ENCODE measurements around the gene SKIDA1. TPM values are rescaled to one million over a fixed set of nuclear protein-coding genes. Genes with fewer than 3 reads are reported as not detected.

Gene SKIDA1
- total RNA-seq, 1 experiment from 2014 or later: 0.34 TPM

DNA sequence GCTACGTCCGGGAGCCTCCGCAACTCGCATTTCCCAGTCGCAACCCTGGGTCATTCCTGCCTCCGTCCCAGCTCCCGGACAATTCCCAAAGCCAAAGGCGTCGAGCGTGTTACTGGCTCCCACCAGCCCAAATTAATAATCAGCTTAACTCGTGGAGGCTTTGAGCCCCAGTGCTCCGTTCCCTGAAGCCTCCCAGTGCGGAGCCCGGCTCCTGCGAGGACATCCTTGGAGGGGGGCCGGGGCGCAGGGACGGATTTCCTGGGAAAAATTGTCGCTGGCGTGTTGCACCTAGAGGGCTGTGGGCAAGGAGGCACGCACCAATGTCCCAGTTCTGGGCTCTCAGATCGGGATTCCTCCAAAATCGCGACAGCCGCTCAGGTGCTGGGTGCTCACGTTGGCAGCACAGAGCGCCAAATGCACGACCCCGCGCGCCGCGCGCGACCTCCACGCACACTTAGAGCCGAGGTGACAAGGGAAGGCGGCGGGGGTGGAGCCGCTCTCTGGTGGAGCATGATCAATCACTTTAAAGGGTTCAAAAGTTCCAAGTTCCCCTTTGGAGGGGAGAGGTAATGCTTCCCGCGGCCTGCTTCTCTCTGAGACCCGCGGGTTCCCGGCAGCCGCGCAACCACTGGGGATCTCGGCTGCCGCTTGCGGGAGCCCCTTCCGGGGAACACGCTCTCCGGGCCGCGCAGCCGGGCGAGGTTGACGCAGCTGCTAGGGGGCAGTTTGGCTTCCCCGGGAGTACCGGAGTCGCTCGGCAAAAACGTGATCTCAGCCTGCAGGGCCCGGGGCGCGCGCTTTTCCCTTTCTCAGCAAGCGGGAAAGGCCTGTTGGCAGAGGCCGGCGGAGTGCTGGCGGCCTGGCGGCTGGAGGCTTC lies 25.5 kb downstream of the SKIDA1 start:
- TF ChIP-seq CEBPB (IDR thresholded peaks at IDR 0.05; ENCODE audit: low read depth): no peak
- no peak for TF ChIP-seq CBX3 (IDR thresholded peaks at IDR 0.05; ENCODE audit: low read depth)
- TF ChIP-seq SIN3A (IDR thresholded peaks at IDR 0.05; ENCODE audit: low read depth): no peak
- TF ChIP-seq ELF1 (IDR thresholded peaks at IDR 0.05; ENCODE audit: borderline replicate concordance, low read depth): no peak
- TF ChIP-seq CTCF (IDR thresholded peaks at IDR 0.05 in 2 of 3, conservative IDR thresholded peaks at IDR 0.05 in 1 of 3; ENCODE audit: borderline replicate concordance in 1 of 3, insufficient read depth in 1 of 3, low read depth in 2 of 3, low read length in 2 of 3): no peak
- TF ChIP-seq EZH2 (IDR thresholded peaks at IDR 0.05): no peak
- no peak for TF ChIP-seq YY1 (IDR thresholded peaks at IDR 0.05; ENCODE audit: extremely low read depth, insufficient replicate concordance, low read depth, low read length)
- TF ChIP-seq, protein P1, sequence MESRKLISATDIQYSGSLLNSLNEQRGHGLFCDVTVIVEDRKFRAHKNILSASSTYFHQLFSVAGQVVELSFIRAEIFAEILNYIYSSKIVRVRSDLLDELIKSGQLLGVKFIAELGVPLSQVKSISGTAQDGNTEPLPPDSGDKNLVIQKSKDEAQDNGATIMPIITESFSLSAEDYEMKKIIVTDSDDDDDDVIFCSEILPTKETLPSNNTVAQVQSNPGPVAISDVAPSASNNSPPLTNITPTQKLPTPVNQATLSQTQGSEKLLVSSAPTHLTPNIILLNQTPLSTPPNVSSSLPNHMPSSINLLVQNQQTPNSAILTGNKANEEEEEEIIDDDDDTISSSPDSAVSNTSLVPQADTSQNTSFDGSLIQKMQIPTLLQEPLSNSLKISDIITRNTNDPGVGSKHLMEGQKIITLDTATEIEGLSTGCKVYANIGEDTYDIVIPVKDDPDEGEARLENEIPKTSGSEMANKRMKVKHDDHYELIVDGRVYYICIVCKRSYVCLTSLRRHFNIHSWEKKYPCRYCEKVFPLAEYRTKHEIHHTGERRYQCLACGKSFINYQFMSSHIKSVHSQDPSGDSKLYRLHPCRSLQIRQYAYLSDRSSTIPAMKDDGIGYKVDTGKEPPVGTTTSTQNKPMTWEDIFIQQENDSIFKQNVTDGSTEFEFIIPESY (IDR thresholded peaks at IDR 0.05; ENCODE audit: extremely low read depth, insufficient replicate concordance, low read length): no peak
- TF ChIP-seq, protein P2, sequence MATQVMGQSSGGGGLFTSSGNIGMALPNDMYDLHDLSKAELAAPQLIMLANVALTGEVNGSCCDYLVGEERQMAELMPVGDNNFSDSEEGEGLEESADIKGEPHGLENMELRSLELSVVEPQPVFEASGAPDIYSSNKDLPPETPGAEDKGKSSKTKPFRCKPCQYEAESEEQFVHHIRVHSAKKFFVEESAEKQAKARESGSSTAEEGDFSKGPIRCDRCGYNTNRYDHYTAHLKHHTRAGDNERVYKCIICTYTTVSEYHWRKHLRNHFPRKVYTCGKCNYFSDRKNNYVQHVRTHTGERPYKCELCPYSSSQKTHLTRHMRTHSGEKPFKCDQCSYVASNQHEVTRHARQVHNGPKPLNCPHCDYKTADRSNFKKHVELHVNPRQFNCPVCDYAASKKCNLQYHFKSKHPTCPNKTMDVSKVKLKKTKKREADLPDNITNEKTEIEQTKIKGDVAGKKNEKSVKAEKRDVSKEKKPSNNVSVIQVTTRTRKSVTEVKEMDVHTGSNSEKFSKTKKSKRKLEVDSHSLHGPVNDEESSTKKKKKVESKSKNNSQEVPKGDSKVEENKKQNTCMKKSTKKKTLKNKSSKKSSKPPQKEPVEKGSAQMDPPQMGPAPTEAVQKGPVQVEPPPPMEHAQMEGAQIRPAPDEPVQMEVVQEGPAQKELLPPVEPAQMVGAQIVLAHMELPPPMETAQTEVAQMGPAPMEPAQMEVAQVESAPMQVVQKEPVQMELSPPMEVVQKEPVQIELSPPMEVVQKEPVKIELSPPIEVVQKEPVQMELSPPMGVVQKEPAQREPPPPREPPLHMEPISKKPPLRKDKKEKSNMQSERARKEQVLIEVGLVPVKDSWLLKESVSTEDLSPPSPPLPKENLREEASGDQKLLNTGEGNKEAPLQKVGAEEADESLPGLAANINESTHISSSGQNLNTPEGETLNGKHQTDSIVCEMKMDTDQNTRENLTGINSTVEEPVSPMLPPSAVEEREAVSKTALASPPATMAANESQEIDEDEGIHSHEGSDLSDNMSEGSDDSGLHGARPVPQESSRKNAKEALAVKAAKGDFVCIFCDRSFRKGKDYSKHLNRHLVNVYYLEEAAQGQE (IDR thresholded peaks at IDR 0.05; ENCODE audit: low read depth): no peak
- TF ChIP-seq JUND (IDR thresholded peaks at IDR 0.05): no peak
- TF ChIP-seq FOSL1 (IDR thresholded peaks at IDR 0.05; ENCODE audit: low read depth): no peak
- no TSS peak for BruUV-seq (replicated peaks)
- Histone ChIP-seq H3K9me2 (ENCODE audit: insufficient read depth) (no peaks in the 10 kb centered on the region), H3K27me3 (ENCODE audit: insufficient read depth, low read length) (peaks cover 3% of the 10 kb centered on the region; the same call in 1 of the 2 replicates), H3K9me3 (ENCODE audit: control insufficient read depth in 1 of 2, insufficient read depth in 1 of 2, low read depth in 1 of 2, low read length in 2 of 2) (no peaks in the 10 kb centered on the region), H3K36me3 (ENCODE audit: control insufficient read depth in 1 of 2, insufficient read depth in 2 of 2, low read length in 2 of 2) (no peaks in the 10 kb centered on the region), H3K4me2 (ENCODE audit: low read length) (no peak overlapping the region), H3K79me2 (ENCODE audit: insufficient read depth, low read length) (no peaks in the 10 kb centered on the region), H4K20me1 (ENCODE audit: insufficient read depth) (no peaks in the 10 kb centered on the region), H3K27ac (ENCODE audit: low read depth, low read length) (no peak overlapping the region), H3K4me1 (ENCODE audit: control insufficient read depth in 1 of 2, insufficient read depth in 2 of 2, low read length in 2 of 2) (peaks cover 2 to 20% of the 10 kb centered on the region in 2 experiments; a peak in 2 of 4 replicates), H3K9ac (ENCODE audit: low read length) (no peak overlapping the region), H3K4me3 (replicated peaks in 1 of 2; ENCODE audit: low read depth in 1 of 2, low read length in 2 of 2) (no peak overlapping the region), H2AFZ (ENCODE audit: low read depth, low read length, poor library complexity, severe bottlenecking) (no peak overlapping the region)
- intact Hi-C loops (cut with micrococcal nuclease): loop anchor here (5.0 kb wide), 3 partner anchors 208 to 1487 kb away; no protein-coding TSS in a partner anchor
- DNase-seq (ENCODE audit: low read depth, low spot score) (no peak), ATAC-seq (no peak)
- RAD21 ChIA-PET (ENCODE audit: low non-redundant PET in 1 of 2, low total read pairs in 2 of 2, uncharacterized antibody in 2 of 2, unreplicated experiment in 2 of 2): no interaction called here
- CTCF ChIA-PET: no interaction called here
- POLR2A ChIA-PET: no interaction called here
